ENCODE measurements around the gene PTPRN2.

DNA sequence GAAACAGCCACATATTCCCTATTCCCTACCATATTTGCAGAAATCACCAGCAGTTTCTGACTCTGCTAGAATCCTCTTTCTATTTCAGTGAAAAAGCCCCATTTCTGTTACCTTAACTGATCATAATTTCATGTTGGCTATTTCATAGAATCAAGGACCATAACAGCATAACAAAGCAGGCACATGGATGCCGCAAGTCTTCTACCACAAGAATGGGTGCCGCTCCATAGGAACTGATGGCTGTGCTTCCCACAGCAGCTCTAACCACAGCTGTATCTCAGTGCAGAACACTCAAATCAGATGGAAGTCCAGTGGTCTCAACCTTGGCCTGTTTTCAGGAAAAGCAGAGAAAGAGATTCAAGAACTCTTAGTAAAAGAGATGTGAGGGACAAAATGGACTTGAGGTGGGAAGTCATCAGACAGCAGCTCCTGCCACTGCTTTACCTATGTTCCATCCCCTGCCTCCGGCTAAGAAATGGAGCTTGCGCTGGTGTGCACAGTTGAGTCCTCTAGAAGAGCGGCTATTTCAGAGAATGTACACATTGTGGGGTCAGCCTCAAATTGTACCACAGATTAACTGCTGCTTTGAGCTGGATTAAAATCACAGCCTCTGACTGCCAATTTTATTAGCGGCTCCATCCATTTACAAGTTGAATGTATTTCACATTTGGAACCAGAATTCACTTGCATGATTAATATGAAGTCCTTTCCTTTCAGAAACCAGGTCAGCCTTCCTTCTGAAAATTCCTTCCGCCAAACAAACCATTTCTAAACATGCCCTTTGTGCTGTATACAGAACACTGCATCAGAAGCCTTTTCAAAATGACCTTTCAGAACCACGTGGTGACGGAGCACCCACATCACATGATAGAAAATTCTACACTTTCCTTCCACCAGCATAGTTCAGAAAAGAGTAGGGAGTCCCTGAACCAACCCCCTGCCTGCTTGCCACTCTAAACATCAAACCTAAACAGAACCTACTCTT, 7.7 kb downstream of the PTPRN2 start:
- no peak for TF ChIP-seq NFIC (IDR thresholded peaks at IDR 0.05; ENCODE audit: borderline replicate concordance)
- TF ChIP-seq POLR2AphosphoS5 (IDR thresholded peaks at IDR 0.05; ENCODE audit: low read depth, low read length) = no peak
- no peak for TF ChIP-seq EP300 (IDR thresholded peaks at IDR 0.05; ENCODE audit: borderline replicate concordance in 1 of 2, low read depth in 1 of 2, low read length in 1 of 2)
- no peak for TF ChIP-seq RFX5 (IDR thresholded peaks at IDR 0.05; ENCODE audit: low read length)
- no peak for TF ChIP-seq RAD21 (IDR thresholded peaks at IDR 0.05; ENCODE audit: low read length)
- TF ChIP-seq, protein P1, sequence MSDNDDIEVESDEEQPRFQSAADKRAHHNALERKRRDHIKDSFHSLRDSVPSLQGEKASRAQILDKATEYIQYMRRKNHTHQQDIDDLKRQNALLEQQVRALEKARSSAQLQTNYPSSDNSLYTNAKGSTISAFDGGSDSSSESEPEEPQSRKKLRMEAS (IDR thresholded peaks at IDR 0.05; ENCODE audit: low read depth) = no peak
- TF ChIP-seq, protein P2, sequence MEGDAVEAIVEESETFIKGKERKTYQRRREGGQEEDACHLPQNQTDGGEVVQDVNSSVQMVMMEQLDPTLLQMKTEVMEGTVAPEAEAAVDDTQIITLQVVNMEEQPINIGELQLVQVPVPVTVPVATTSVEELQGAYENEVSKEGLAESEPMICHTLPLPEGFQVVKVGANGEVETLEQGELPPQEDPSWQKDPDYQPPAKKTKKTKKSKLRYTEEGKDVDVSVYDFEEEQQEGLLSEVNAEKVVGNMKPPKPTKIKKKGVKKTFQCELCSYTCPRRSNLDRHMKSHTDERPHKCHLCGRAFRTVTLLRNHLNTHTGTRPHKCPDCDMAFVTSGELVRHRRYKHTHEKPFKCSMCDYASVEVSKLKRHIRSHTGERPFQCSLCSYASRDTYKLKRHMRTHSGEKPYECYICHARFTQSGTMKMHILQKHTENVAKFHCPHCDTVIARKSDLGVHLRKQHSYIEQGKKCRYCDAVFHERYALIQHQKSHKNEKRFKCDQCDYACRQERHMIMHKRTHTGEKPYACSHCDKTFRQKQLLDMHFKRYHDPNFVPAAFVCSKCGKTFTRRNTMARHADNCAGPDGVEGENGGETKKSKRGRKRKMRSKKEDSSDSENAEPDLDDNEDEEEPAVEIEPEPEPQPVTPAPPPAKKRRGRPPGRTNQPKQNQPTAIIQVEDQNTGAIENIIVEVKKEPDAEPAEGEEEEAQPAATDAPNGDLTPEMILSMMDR (IDR thresholded peaks at IDR 0.05) = no peak
- TF ChIP-seq TAF1 (IDR thresholded peaks at IDR 0.05; ENCODE audit: borderline replicate concordance, low read depth, low read length) = no peak
